ENCODE measurements around the gene AGK.

The AGK gene

DNA sequence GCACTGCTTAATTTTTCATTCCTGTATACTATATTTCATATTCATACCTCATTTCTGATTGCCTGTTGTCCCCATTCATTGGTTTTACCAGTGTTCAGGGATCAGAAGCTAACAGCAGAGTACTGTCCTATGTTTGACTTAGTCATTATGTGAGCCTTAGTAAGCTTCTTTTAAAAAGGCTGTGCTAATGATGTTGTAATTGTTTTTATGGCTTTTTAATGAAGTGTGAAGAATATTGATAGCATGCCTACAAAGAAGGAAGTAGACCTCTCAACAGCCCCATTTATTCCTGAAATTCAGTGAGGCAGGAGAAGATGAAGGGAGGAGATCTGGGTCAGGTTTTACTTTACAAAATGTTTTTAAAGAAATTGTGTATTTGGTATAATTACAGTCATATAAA is 61.7 kb downstream of the AGK start:
- no peak for DNase-seq (ENCODE audit: low read depth in 1 of 2, low spot score in 1 of 2)
- H3K4me3 ChIP-seq (replicated peaks; ENCODE audit: insufficient read depth, low read length) = no peak overlapping the region
- no peaks in the 10 kb centered on the region for H3K27me3 ChIP-seq (ENCODE audit: insufficient read depth, poor library complexity, severe bottlenecking)
- H3K27ac ChIP-seq (replicated peaks) = no peak overlapping the region
- TF ChIP-seq GABPA (IDR thresholded peaks at IDR 0.05; ENCODE audit: low read depth) (no peak), SPI1 (IDR thresholded peaks at IDR 0.05; ENCODE audit: borderline replicate concordance, low read depth) (no peak)
- TF ChIP-seq, protein P1, sequence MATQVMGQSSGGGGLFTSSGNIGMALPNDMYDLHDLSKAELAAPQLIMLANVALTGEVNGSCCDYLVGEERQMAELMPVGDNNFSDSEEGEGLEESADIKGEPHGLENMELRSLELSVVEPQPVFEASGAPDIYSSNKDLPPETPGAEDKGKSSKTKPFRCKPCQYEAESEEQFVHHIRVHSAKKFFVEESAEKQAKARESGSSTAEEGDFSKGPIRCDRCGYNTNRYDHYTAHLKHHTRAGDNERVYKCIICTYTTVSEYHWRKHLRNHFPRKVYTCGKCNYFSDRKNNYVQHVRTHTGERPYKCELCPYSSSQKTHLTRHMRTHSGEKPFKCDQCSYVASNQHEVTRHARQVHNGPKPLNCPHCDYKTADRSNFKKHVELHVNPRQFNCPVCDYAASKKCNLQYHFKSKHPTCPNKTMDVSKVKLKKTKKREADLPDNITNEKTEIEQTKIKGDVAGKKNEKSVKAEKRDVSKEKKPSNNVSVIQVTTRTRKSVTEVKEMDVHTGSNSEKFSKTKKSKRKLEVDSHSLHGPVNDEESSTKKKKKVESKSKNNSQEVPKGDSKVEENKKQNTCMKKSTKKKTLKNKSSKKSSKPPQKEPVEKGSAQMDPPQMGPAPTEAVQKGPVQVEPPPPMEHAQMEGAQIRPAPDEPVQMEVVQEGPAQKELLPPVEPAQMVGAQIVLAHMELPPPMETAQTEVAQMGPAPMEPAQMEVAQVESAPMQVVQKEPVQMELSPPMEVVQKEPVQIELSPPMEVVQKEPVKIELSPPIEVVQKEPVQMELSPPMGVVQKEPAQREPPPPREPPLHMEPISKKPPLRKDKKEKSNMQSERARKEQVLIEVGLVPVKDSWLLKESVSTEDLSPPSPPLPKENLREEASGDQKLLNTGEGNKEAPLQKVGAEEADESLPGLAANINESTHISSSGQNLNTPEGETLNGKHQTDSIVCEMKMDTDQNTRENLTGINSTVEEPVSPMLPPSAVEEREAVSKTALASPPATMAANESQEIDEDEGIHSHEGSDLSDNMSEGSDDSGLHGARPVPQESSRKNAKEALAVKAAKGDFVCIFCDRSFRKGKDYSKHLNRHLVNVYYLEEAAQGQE (IDR thresholded peaks at IDR 0.05; ENCODE audit: insufficient replicate concordance, low read depth) = no peak
- TF ChIP-seq, protein P2, sequence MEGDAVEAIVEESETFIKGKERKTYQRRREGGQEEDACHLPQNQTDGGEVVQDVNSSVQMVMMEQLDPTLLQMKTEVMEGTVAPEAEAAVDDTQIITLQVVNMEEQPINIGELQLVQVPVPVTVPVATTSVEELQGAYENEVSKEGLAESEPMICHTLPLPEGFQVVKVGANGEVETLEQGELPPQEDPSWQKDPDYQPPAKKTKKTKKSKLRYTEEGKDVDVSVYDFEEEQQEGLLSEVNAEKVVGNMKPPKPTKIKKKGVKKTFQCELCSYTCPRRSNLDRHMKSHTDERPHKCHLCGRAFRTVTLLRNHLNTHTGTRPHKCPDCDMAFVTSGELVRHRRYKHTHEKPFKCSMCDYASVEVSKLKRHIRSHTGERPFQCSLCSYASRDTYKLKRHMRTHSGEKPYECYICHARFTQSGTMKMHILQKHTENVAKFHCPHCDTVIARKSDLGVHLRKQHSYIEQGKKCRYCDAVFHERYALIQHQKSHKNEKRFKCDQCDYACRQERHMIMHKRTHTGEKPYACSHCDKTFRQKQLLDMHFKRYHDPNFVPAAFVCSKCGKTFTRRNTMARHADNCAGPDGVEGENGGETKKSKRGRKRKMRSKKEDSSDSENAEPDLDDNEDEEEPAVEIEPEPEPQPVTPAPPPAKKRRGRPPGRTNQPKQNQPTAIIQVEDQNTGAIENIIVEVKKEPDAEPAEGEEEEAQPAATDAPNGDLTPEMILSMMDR (IDR thresholded peaks at IDR 0.05; ENCODE audit: insufficient read depth, low read length) = no peak

DNA sequence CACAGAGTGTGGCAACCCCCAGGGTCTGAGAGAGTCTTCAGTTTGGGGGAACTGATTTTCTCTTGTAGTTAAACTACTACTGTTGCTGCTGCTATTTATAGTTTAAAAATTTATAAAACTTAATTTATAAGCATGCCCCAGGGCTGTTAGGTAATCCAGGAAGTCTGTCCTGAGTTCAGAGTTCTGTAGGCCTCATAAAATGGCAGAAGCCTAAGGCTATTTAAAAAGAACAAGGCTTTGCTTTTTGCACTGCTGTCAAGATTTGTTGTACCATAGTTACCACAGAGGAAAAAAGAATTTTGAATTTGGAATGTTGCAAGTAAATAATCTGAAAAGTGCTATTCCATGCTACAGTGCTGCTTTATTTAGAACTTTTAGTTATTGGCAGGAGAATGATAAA is 66.1 kb downstream of the AGK start:
- Histone ChIP-seq H3K4me3 (replicated peaks; ENCODE audit: insufficient read depth, low read length) (no peak overlapping the region), H3K27me3 (ENCODE audit: insufficient read depth, poor library complexity, severe bottlenecking) (no peaks in the 10 kb centered on the region), H3K27ac (replicated peaks) (no peak overlapping the region)
- no peak for TF ChIP-seq SPI1 (IDR thresholded peaks at IDR 0.05; ENCODE audit: borderline replicate concordance, low read depth)
- DNase-seq (ENCODE audit: low read depth in 1 of 2, low spot score in 1 of 2) = no peak

DNA sequence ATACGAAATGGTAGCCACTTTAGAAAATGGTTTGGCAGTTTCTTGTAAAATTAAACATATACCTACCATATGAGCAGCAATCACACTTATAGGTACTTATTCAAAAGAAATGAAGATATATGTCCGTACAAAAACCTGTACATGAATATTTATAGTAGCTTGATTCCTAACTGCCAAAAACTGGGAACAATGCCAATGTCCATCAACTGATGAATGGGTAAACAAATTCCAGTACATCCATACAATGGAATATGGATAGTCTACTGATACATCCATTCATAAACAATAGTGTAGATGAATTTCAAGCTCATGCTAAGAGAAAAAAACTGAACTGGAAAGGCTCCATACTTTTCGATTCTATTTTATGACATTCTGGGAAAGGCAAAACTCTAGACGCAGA is 68.5 kb downstream of the AGK start:
- TF ChIP-seq SPI1 (IDR thresholded peaks at IDR 0.05; ENCODE audit: borderline replicate concordance, low read depth) (no peak), POLR2AphosphoS5 (IDR thresholded peaks at IDR 0.05; ENCODE audit: low read depth) (no peak), GABPA (IDR thresholded peaks at IDR 0.05; ENCODE audit: low read depth) (no peak)
- TF ChIP-seq, protein P2 (IDR thresholded peaks at IDR 0.05; ENCODE audit: insufficient read depth, low read length) = no peak
- TF ChIP-seq, protein P1 (IDR thresholded peaks at IDR 0.05; ENCODE audit: insufficient replicate concordance, low read depth) = no peak
- Histone ChIP-seq H3K4me3 (replicated peaks; ENCODE audit: insufficient read depth, low read length) (no peak overlapping the region), H3K27ac (replicated peaks) (no peak overlapping the region), H3K27me3 (ENCODE audit: insufficient read depth, poor library complexity, severe bottlenecking) (no peaks in the 10 kb centered on the region)
- DNase-seq (ENCODE audit: low read depth in 1 of 2, low spot score in 1 of 2) = no peak

DNA sequence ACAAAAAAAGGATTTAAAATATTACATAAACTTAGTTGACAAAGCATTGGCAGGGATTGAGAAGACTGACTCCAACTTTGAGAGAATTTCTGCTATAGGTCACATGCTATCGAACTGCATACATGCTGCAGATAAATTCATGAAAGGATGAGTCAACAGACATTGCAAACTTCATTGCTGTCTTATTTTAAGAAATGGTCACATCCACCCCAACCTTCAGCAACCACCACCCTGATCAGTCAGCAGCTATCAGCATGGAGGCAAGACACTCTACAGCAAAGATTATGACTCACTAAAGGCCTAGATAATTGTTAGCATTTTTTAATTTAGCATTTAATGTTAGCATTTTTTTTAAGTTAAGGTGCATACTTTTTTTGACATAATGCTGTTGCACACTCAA is 73.6 kb downstream of the AGK start:
- no peak for DNase-seq (ENCODE audit: low read depth in 1 of 2, low spot score in 1 of 2)
- no peak overlapping the region for H3K27ac ChIP-seq (replicated peaks)
- H3K4me3 ChIP-seq (replicated peaks; ENCODE audit: insufficient read depth, low read length) = no peak overlapping the region
- H3K27me3 ChIP-seq (ENCODE audit: insufficient read depth, poor library complexity, severe bottlenecking) = no peaks in the 10 kb centered on the region
- TF ChIP-seq, protein P1 (IDR thresholded peaks at IDR 0.05; ENCODE audit: insufficient replicate concordance, low read depth) = no peak
- TF ChIP-seq, protein P2 (IDR thresholded peaks at IDR 0.05; ENCODE audit: insufficient read depth, low read length) = no peak

Data from HL-60 (cell line).